Stomach (tissue), 4 donors: Measurements from ENCODE around the gene TBC1D10B.

Experiments used
- EP300 ChIP-seq: sonication (generic); formaldehyde crosslinking; IDR thresholded peaks from one replicate; pipeline ENCODE4 v1.6.1; 2017; ENCODE audit warnings: antibody characterized with exemption
- POLR2A ChIP-seq, 4 donors: fragments of 450-650 bp; IDR thresholded peaks; one replicate each; pipeline ENCODE4 v1.6.1; 2016; ENCODE audit warnings: antibody characterized with exemption in 4 of 4, control low read depth in 2 of 4, mild to moderate bottlenecking in 1 of 4, moderate library complexity in 1 of 4
- TF ChIP-seq, protein P1 (sequence below), 7 experiments: fragments of 450-650 bp in 4 of 7; fragments of 200-600 bp in 3 of 7; sonication (generic) in 3 of 7; IDR thresholded peaks; one replicate each; pipeline ENCODE4 v1.5.1; 2016 to 2019; ENCODE audit warnings: antibody characterized with exemption in 7 of 7, control low read depth in 2 of 7, mild to moderate bottlenecking in 1 of 7

DNA sequence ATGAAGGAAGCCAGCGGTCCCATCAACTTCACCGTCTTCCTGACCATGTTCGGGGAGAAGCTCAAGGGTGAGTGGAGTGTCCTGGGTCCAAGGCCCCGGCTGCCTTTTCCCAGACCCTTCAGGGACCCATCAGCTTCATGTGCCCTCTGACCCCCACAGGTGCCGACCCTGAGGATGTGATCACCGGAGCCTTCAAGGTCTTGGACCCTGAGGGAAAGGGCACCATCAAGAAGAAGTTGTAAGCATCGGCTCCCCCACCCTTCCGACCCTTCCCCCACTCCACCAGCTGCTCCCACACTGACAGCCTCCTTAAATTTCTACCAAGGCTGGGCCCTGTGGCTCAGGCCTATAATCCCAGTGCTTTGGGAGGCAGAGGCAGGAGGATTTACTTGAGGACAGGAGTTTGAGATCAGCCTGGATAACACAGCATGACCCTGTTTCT, 6.2 kb upstream of the TBC1D10B start:
- TF ChIP-seq, protein P1, sequence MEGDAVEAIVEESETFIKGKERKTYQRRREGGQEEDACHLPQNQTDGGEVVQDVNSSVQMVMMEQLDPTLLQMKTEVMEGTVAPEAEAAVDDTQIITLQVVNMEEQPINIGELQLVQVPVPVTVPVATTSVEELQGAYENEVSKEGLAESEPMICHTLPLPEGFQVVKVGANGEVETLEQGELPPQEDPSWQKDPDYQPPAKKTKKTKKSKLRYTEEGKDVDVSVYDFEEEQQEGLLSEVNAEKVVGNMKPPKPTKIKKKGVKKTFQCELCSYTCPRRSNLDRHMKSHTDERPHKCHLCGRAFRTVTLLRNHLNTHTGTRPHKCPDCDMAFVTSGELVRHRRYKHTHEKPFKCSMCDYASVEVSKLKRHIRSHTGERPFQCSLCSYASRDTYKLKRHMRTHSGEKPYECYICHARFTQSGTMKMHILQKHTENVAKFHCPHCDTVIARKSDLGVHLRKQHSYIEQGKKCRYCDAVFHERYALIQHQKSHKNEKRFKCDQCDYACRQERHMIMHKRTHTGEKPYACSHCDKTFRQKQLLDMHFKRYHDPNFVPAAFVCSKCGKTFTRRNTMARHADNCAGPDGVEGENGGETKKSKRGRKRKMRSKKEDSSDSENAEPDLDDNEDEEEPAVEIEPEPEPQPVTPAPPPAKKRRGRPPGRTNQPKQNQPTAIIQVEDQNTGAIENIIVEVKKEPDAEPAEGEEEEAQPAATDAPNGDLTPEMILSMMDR (IDR thresholded peaks at IDR 0.05), result no peak
- no peak for TF ChIP-seq POLR2A (IDR thresholded peaks at IDR 0.05)
- TF ChIP-seq EP300, result no peak
